Adipocyte (in vitro differentiated cells): ENCODE measurements around the gene SKIC8.

Experiments
- DNase-seq: peaks from one replicate; pipeline ENCODE4 v3.0.0-alpha.2; 2015; ENCODE audit warnings: low read depth
- H3K27me3 ChIP-seq: replicated peaks from 2 replicates; pipeline ENCODE4 v1.7.0; 2013; ENCODE audit warnings: mild to moderate bottlenecking, low read length, moderate library complexity; ENCODE audit not compliant: control insufficient read depth, insufficient read depth
- H3K36me3 ChIP-seq: 2 replicates; pipeline ENCODE4 v1.7.0; 2013; ENCODE audit warnings: low read length, mild to moderate bottlenecking, moderate library complexity; ENCODE audit not compliant: control insufficient read depth, insufficient read depth, severe bottlenecking
- H3K4me1 ChIP-seq: 2 replicates; pipeline ENCODE4 v1.7.0; 2013; ENCODE audit warnings: mild to moderate bottlenecking, low read length, moderate library complexity; ENCODE audit not compliant: control insufficient read depth, insufficient read depth
- H3K4me3 ChIP-seq: 2 replicates; pipeline ENCODE4 v1.7.0; 2013; ENCODE audit warnings: mild to moderate bottlenecking, low read length, moderate library complexity
- H3K9ac ChIP-seq: 2 replicates; pipeline ENCODE4 v1.7.0; 2013; ENCODE audit warnings: mild to moderate bottlenecking, low read length, moderate library complexity
- H3K9me3 ChIP-seq: 2 replicates; pipeline ENCODE4 v1.7.0; 2013; ENCODE audit warnings: mild to moderate bottlenecking, low read length, moderate library complexity; ENCODE audit not compliant: control insufficient read depth

The SKIC8 gene

GRCh38 chr15:78307976-78308375, 8.6 kb upstream of the SKIC8 start:
- Histone ChIP-seq H3K9ac (peak overlapping the region; percentile 3), H3K36me3 (no peaks in the 10 kb centered on the region), H3K4me1 (peaks cover 51% of the 10 kb centered on the region), H3K4me3 (no peak overlapping the region), H3K27me3 (peaks cover 8% of the 10 kb centered on the region), H3K9me3 (no peaks in the 10 kb centered on the region)
- no peak for DNase-seq

GRCh38 chr15:78306176-78306774, 6.9 kb upstream of the SKIC8 start:
- DNase-seq: peak; percentile 89
- H3K4me1 ChIP-seq: peaks cover 67% of the 10 kb centered on the region
- peak overlapping the region; percentile 83 for H3K9ac ChIP-seq
- peaks cover 3% of the 10 kb centered on the region for H3K27me3 ChIP-seq
- no peaks in the 10 kb centered on the region for H3K9me3 ChIP-seq
- H3K4me3 ChIP-seq: peak overlapping the region; percentile 67
- no peaks in the 10 kb centered on the region for H3K36me3 ChIP-seq

- Histone ChIP-seq H3K9me3 (no peaks in the 10 kb centered on the region), H3K4me3 (no peak overlapping the region), H3K36me3 (no peaks in the 10 kb centered on the region), H3K4me1 (peaks cover 77% of the 10 kb centered on the region), H3K27me3 (peaks cover 3% of the 10 kb centered on the region), H3K9ac (no peak overlapping the region)
- no peak for DNase-seq
Observed at GRCh38 chr15:78304216-78305066, 5.0 kb upstream of the SKIC8 start.

- peak; percentile 79 for DNase-seq
- H3K4me1 ChIP-seq: peaks cover 84% of the 10 kb centered on the region
- H3K9ac ChIP-seq: peak overlapping the region; percentile 66
- H3K4me3 ChIP-seq: peak overlapping the region; percentile 51
- no peaks in the 10 kb centered on the region for H3K36me3 ChIP-seq
- H3K9me3 ChIP-seq: no peaks in the 10 kb centered on the region
- H3K27me3 ChIP-seq: no peaks in the 10 kb centered on the region
Observed at GRCh38 chr15:78302579-78303312, 3.3 kb upstream of the SKIC8 start.

GRCh38 chr15:78301828-78302227, 2.4 kb upstream of the SKIC8 start:
- no peaks in the 10 kb centered on the region for H3K27me3 ChIP-seq
- peaks cover 79% of the 10 kb centered on the region for H3K4me1 ChIP-seq
- DNase-seq: no peak
- peak overlapping the region; percentile 66 for H3K9ac ChIP-seq
- no peaks in the 10 kb centered on the region for H3K36me3 ChIP-seq
- H3K4me3 ChIP-seq: peak overlapping the region; percentile 44
- H3K9me3 ChIP-seq: no peaks in the 10 kb centered on the region

- Histone ChIP-seq H3K36me3 (no peaks in the 10 kb centered on the region), H3K4me3 (peak overlapping the region; percentile 44), H3K9me3 (no peaks in the 10 kb centered on the region), H3K4me1 (peaks cover 74% of the 10 kb centered on the region), H3K27me3 (no peaks in the 10 kb centered on the region), H3K9ac (peak overlapping the region; percentile 66)
- DNase-seq: no peak
Observed at GRCh38 chr15:78301326-78301725, 1.9 kb upstream of the SKIC8 start.

GRCh38 chr15:78292219-78292618, 7.2 kb downstream of the SKIC8 start:
- H3K9me3 ChIP-seq: no peaks in the 10 kb centered on the region
- no peak overlapping the region for H3K9ac ChIP-seq
- no peak for DNase-seq
- H3K4me1 ChIP-seq: no peaks in the 10 kb centered on the region
- H3K4me3 ChIP-seq: no peak overlapping the region
- H3K27me3 ChIP-seq: no peaks in the 10 kb centered on the region
- H3K36me3 ChIP-seq: peaks cover 78% of the 10 kb centered on the region

GRCh38 chr15:78291698-78292097, 7.7 kb downstream of the SKIC8 start:
- peaks cover 83% of the 10 kb centered on the region for H3K36me3 ChIP-seq
- H3K4me3 ChIP-seq: no peak overlapping the region
- H3K9ac ChIP-seq: no peak overlapping the region
- no peak for DNase-seq
- no peaks in the 10 kb centered on the region for H3K9me3 ChIP-seq
- no peaks in the 10 kb centered on the region for H3K4me1 ChIP-seq
- H3K27me3 ChIP-seq: no peaks in the 10 kb centered on the region

GRCh38 chr15:78291052-78291451, 8.4 kb downstream of the SKIC8 start:
- Histone ChIP-seq H3K9me3 (no peaks in the 10 kb centered on the region), H3K27me3 (no peaks in the 10 kb centered on the region), H3K36me3 (peaks cover 90% of the 10 kb centered on the region), H3K4me1 (no peaks in the 10 kb centered on the region), H3K4me3 (no peak overlapping the region), H3K9ac (no peak overlapping the region)
- no peak for DNase-seq

- no peak overlapping the region for H3K4me3 ChIP-seq
- no peak for DNase-seq
- H3K36me3 ChIP-seq: peaks cover 94% of the 10 kb centered on the region
- H3K9ac ChIP-seq: no peak overlapping the region
- H3K27me3 ChIP-seq: no peaks in the 10 kb centered on the region
- H3K4me1 ChIP-seq: no peaks in the 10 kb centered on the region
- no peaks in the 10 kb centered on the region for H3K9me3 ChIP-seq
Observed at GRCh38 chr15:78290222-78290621, 9.2 kb downstream of the SKIC8 start.

GRCh38 chr15:78284758-78285157, 14.7 kb downstream of the SKIC8 start:
- H3K27me3 ChIP-seq: no peaks in the 10 kb centered on the region
- H3K9me3 ChIP-seq: no peaks in the 10 kb centered on the region
- H3K36me3 ChIP-seq: peaks cover 98% of the 10 kb centered on the region
- H3K9ac ChIP-seq: no peak overlapping the region
- no peaks in the 10 kb centered on the region for H3K4me1 ChIP-seq
- DNase-seq: no peak
- no peak overlapping the region for H3K4me3 ChIP-seq
